Panc1 (cell line): Measurements from ENCODE around the gene KCNQ1.

Source experiments
- POLR2AphosphoS5 ChIP-seq: IDR thresholded peaks from 2 replicates; pipeline ENCODE4 v1.6.1; 2012; ENCODE audit warnings: mild to moderate bottlenecking, low read depth, low read length, moderate library complexity
- SIN3A ChIP-seq: IDR thresholded peaks from 2 replicates; pipeline ENCODE4 v1.6.1; 2012; ENCODE audit warnings: low read depth, mild to moderate bottlenecking, low read length, moderate library complexity, borderline replicate concordance; ENCODE audit not compliant: insufficient read depth
- TCF7L2 ChIP-seq: IDR thresholded peaks from 2 replicates; pipeline ENCODE4 v1.6.1; 2011; ENCODE audit warnings: mild to moderate bottlenecking, low read depth, low read length, inconsistent platforms
- TF ChIP-seq, protein P1 (sequence below): fragments of 450-650 bp; IDR thresholded peaks from 2 replicates; pipeline ENCODE4 v1.5.1; 2017; ENCODE audit warnings: mild to moderate bottlenecking
- TF ChIP-seq, protein P2 (sequence below), 2 experiments: IDR thresholded peaks; 2 replicates each; pipeline ENCODE4 v1.6.1; 2011 to 2012; ENCODE audit warnings: low read depth in 2 of 2, control low read depth in 1 of 2, low read length in 1 of 2, mild to moderate bottlenecking in 1 of 2, moderate library complexity in 1 of 2; ENCODE audit not compliant: insufficient read depth in 1 of 2

DNA sequence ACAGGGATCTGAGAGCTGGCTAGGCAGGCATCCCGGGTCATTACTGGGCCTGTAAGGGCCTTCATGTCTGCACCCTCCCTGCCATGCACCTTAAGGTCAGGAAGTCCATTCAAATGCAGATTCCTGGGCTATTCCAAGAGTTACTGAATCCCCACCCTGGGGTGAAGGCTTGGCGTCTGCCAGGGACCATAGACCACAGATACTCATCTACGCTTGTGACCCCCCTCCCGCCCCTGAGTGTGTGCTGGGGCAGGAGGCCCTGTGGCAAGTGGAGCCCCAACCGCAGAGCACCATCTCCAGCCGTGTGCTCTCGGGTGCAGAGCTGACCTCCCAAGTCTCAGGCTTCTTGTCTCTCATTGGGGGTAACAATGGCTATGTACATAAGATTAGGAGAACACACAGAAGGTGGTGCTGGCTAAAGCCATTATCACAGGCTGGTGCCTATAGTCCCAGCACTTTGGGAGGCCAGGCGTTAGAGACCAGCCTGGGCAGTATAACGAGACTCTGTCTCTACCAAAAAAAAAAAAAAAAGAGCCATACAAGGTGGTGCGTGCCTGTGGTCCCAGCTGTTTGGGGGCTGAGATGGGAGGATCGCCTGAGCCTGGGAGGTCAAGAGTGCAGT is 274.1 kb downstream of the KCNQ1 start:
- no peak for TF ChIP-seq POLR2AphosphoS5
- TF ChIP-seq, protein P1, sequence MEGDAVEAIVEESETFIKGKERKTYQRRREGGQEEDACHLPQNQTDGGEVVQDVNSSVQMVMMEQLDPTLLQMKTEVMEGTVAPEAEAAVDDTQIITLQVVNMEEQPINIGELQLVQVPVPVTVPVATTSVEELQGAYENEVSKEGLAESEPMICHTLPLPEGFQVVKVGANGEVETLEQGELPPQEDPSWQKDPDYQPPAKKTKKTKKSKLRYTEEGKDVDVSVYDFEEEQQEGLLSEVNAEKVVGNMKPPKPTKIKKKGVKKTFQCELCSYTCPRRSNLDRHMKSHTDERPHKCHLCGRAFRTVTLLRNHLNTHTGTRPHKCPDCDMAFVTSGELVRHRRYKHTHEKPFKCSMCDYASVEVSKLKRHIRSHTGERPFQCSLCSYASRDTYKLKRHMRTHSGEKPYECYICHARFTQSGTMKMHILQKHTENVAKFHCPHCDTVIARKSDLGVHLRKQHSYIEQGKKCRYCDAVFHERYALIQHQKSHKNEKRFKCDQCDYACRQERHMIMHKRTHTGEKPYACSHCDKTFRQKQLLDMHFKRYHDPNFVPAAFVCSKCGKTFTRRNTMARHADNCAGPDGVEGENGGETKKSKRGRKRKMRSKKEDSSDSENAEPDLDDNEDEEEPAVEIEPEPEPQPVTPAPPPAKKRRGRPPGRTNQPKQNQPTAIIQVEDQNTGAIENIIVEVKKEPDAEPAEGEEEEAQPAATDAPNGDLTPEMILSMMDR = no peak
- TF ChIP-seq, protein P2, sequence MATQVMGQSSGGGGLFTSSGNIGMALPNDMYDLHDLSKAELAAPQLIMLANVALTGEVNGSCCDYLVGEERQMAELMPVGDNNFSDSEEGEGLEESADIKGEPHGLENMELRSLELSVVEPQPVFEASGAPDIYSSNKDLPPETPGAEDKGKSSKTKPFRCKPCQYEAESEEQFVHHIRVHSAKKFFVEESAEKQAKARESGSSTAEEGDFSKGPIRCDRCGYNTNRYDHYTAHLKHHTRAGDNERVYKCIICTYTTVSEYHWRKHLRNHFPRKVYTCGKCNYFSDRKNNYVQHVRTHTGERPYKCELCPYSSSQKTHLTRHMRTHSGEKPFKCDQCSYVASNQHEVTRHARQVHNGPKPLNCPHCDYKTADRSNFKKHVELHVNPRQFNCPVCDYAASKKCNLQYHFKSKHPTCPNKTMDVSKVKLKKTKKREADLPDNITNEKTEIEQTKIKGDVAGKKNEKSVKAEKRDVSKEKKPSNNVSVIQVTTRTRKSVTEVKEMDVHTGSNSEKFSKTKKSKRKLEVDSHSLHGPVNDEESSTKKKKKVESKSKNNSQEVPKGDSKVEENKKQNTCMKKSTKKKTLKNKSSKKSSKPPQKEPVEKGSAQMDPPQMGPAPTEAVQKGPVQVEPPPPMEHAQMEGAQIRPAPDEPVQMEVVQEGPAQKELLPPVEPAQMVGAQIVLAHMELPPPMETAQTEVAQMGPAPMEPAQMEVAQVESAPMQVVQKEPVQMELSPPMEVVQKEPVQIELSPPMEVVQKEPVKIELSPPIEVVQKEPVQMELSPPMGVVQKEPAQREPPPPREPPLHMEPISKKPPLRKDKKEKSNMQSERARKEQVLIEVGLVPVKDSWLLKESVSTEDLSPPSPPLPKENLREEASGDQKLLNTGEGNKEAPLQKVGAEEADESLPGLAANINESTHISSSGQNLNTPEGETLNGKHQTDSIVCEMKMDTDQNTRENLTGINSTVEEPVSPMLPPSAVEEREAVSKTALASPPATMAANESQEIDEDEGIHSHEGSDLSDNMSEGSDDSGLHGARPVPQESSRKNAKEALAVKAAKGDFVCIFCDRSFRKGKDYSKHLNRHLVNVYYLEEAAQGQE (IDR thresholded peaks at IDR 0.05; ENCODE audit: insufficient read depth in 1 of 2, low read depth in 2 of 2, low read length in 1 of 2) = no peak
- no peak for TF ChIP-seq TCF7L2
- no peak for TF ChIP-seq SIN3A
